C1 segment of cervical spinal cord (tissue), 14 donors: Measurements from ENCODE around the gene SLC6A3.

Source experiments
- DNase-seq, 14 donors: peaks; one replicate each; lab custom pipeline; 2025; lab: John Stamatoyannopoulos, UW

The SLC6A3 gene

DNA sequence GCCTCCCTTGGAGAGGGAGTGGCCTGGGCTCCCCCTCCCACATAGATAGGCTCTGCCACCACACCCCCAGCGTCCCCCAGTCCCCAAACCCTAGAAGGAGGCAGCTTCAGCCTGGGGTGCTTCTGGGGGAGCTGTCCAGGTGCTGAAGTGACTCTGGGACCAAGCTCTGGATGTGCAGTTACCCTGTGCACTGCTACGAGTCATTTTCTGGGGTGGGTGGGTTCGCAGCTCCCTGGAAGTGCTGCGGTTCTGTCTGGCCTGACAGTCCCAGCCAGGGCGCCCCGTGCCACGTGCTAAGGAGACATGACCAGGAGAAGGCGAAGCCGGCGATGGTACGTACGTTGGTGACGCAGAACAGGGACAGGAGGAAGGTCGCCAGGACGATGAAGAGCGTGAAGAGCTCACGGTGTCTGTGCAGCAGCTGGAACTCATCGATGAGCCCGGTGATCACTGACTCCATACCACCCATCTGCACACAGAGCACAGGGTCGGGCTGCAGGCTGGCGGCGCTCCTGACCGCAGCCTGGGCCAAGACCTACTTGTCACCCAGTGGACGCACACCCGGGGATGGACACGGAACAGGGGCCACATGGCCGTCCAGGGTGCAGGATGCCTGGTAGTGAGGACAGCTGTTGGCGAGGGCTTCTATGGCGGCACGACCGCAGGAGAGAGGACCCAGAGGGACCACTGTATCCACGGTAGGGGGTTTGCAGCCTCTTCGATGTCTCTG is 35.7 kb downstream of the SLC6A3 start:
- DNase-seq = no peak

- DNase-seq = no peak
These were observed 38.3 kb downstream of the SLC6A3 start for GRCh38 chr5:1406681-1407640.

DNA sequence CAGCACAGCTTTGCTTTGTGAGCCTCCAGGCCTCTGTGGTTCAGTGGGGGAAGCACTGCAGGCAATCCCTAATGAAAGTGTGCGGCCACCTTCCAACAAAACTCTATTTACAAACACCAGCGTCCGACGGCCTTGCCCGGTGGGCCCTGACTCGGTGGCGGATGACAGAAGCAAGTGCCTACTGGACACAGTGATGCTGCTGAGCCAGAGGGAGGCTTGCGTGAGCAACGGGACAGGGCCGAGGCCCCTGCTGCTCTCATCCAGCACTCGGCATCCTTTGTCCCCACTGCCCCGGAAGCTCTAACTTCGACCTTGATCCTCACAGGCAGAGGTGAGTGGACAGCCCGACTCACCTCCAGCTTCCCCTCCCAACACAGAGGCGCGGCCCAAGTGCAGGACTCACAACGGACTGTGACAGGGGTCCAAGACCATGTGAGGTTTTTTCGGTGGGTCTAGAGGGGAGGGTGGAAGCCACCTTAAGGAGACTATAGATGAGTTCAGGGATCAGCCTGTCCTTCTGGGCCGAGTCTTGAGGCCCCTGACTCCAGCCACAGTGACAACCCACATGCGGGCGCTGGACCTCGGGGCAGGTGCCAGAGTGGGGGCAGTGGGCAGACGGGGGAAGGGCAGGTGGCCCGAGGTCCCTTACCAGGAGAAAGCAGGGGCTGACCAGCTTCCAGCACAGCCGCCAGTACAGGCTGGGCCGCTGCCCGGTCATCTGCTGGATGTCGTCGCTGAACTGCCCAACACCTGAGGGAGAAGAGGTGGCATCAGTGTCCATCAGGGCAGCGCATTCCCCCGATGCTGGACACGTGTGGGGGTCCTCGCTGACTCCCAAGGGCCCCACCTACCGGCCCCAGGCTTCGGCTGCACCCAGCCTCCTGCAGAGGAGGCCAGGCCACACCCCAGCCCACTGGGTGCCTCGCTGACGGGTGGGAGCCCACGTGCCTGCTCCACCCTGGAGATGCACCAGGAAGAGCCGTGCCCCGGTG is 39.4 kb downstream of the SLC6A3 start:
- DNase-seq = no peak

GRCh38 chr5:1405121-1405520 is 40.1 kb downstream of the SLC6A3 start:
- DNase-seq = no peak

GRCh38 chr5:1404062-1404461 is 41.2 kb downstream of the SLC6A3 start:
- DNase-seq = no peak

- DNase-seq = no peak
These were observed 42.5 kb downstream of the SLC6A3 start for GRCh38 chr5:1402611-1403255.

- no peak for DNase-seq
These were observed 43.6 kb downstream of the SLC6A3 start for GRCh38 chr5:1401536-1402138.

- no peak for DNase-seq
These were observed 44.3 kb downstream of the SLC6A3 start for GRCh38 chr5:1400936-1401335.

DNA sequence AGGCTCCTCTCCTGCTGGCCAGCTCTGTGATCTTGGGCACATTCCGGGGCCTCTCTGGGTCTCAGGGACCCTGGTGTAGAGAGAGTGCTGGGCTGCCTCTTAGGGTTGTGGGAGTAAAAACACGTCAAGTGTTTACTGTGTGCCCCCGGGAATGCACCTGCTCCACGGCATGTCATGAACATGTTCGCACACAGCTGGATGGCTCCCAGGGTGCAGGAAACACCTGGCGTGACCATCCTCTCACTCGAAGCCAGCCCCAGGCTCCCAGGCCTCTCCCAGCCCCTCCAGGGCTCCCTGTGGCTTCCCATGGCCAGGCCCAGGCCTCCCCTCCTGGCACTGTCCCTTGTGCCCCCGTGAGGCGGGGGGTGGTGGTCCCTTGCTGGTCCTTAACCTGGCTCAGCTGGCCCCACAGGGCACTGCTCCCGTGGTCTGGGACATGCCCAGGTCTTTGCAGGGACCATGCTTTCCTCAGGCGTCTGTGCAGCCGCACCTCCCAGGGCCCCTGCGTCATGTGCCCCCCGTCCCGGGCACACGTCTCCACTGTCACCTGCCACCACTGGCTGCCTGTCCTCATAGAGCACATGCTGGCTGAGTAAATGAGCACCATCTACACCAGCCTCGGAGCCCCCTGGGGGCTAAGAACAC is 44.9 kb downstream of the SLC6A3 start:
- no peak for DNase-seq

- DNase-seq = no peak
These were observed 45.5 kb downstream of the SLC6A3 start for GRCh38 chr5:1399737-1400136.

DNA sequence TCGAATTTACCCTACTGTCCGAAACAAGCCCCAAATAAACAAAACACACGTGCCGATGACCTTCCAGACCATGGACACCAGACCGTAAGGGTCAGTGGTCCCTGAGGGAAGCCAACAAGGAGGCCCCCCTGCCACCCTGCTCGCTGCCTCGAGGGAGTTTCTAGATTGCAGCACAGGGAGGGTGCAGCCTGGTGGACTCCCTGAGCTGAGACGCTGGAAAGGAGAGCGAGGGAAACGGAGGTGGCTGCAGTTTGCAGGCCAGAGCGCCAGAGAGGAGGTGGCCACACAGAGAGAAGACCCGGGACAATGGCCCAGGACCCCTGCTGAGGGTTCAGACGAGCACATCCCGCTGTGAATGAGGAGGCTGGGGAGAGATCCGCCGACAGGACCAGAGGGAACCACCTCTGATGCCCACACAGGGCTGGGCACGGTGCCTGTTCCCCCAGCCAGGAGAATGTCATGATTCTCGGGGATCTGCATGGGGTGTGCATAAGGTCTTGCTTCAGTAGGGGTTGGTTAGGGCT is 48.9 kb downstream of the SLC6A3 start:
- no peak for DNase-seq

GRCh38 chr5:1394881-1395860 is 50.1 kb downstream of the SLC6A3 start:
- DNase-seq = no peak

- DNase-seq = no peak
These were observed 51.4 kb downstream of the SLC6A3 start for GRCh38 chr5:1393571-1394501.

GRCh38 chr5:1392801-1393565 is 52.3 kb downstream of the SLC6A3 start:
- no peak for DNase-seq

GRCh38 chr5:1392261-1392660 is 53.0 kb downstream of the SLC6A3 start:
- no peak for DNase-seq

DNA sequence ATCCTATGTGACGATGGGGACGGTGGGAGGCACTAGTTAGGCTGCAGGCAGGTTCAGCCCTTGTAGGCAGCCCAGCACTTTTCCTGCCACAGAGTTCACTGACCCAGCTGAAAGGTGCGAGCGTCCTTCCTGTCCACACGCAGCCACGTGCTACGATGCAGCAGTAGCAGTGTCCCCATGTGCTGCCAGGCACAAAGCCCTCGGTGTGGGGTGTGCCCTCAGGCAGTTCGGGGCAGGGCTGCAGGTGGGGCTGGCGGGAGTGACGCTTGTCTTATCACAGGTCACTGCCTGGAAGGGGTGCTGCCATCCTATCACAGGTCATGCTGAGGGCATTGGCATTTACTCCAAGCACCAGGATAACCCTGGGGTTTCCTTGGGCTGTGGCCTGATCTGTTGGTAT is 53.5 kb downstream of the SLC6A3 start:
- DNase-seq = no peak
